GM18498 (cell line): ENCODE data around the gene SYNC.
"Not testable (repeated sequence)": the region's sequence is repeated elsewhere in the genome, so short reads cannot be mapped to it uniquely, and the experiment has no call there.

Source experiments
- ATAC-seq: cut with Tn5 transposase; IDR thresholded peaks from one replicate; pipeline ENCODE4 v1.9.1; 2021; ENCODE audit warnings: mild to moderate bottlenecking, moderate library complexity; ENCODE audit not compliant: unreplicated experiment

The SYNC gene

DNA sequence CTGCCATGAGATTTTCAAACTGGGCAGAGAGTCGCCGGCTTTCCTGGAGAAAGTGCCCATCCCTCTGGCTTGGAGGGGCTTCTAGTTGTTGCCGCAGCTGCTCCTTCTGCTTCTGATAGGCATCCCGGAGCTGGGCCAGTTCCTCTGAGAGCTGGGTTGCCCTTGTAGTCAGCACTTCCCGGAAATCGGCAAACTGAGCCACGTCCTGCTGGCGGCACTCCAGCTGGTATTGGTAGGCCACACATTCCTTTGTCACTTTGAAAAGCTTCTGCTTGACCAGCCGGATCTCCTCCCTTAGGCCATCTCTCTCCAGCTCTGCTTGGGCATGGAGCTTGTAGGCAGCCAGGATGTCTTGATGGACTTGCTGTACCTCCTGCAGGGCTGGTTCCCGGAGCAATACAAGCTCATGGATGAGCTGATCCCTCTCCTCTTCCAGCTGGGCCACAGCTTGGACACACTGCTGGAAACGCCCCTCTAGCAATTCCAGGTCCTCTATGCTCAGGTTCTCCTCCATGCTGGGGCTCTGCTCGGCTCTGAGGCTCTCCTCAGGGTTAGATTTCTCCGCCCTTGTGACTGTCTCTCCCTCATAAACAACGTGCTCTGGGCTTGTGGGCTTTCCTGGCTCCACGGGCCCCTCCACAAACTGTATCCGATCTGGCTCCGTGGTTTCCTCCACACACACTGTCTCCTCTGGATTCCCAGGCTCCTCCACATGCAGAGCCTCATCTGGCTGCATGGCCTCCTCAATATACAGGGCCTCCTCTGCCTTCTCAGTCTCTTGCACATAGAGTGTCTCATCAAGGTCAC, 7.3 kb downstream of the SYNC start:
- ATAC-seq = no peak

DNA sequence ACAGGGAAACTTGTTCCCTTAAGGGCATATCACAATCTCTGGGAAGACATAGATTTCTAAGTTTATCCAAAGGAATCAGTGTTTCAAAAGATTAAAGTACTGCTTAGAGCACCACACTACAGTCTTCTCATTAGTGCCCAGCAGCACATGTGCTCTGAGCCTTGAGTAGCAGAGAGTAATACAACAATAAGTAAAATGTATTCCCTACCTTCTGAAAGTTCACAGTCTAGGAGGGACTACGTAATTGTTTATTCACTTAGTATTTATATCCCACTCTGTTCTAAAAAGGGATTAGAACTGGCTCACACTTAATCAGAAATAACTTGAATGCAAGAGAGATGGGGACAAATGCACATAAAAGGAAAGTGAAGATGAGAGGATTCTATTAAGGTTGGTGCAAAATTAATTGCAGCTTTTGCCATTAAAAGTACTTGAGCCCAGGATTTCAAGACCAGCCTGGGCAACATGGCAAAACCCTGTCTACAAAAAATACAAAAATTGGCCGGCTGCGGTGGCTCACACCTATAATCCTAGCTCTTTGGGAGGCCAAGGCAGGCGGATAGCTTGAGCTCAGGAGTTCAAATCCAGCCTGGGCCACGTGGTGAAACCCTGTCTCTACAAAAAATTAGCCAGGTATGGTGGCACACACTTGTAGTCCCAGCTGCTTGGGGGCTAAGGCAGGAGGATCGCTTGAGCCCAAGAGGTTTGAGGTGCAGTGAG, 9.0 kb downstream of the SYNC start:
- no peak for ATAC-seq

GRCh38 chr1:32686387-32686786, 16.2 kb downstream of the SYNC start:
- no peak for ATAC-seq

GRCh38 chr1:32685498-32685897, 17.1 kb downstream of the SYNC start:
- no peak for ATAC-seq

DNA sequence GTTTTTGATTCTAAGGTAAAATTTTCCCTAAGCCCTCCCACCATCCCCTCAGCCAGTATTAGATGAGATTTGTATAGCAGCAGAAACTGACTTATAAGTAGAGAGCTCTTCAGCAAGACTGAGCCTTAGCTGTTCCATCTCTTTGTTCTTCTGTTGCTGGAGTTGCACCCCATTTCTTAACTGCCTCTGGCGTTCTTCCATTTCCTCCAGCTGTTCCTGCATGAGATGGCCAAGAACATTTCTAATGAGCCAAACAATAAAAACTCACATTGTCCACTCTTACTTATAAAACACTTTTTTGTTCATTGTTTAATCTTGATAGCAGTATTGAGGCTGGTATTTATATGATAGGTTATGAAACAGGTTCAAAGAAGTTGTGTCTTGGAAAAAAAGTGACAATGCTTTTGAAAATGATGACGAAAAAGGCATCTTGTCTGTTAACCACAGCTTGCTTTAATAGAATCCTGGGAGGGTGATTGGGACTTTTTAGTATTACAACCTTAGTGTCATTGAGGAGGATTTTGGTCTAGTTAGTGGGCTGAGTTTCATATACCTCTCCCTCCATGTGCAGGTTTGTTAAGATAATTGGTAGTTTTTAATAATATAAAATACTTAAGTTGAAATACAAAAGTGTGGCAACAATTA, 18.3 kb downstream of the SYNC start:
- no peak for ATAC-seq

DNA sequence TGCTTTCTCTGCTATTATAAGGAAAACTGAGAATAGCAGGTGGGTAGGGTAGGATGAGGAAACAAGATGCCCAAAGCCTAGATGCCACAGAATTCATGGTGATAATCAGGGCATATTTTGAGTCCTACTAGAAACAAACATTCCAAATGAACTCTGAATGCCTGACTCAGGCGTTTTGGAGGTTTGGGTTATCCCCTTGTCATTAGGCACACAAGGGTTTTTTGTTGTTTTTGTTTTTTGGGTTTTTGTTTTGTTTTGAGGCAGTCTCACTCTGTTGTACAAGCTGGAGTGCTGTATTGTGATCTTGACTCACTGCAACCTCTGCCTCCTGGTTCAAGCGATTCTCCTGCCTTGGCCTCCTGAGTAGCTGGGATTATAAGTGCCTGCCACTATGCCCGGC, 19.2 kb downstream of the SYNC start:
- ATAC-seq = no peak

DNA sequence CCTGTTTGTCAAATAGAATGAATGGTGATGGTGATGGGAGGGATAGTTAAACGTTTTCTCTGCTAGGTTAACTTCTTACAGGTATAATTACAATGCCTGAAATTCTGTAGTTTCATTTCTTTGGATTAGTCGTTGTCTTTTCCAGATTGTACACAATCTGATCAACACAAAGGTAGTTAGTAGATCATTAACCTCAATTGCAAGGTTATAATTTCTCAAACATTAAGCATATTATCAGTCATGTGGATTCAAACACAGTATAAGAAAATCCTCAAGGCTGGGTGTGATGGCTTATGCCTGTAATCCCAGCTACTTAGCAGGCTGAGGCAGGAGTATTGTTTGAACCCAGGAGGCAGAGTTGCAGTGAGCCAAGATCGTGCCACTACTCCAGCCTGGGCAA, 20.6 kb downstream of the SYNC start:
- no peak for ATAC-seq

DNA sequence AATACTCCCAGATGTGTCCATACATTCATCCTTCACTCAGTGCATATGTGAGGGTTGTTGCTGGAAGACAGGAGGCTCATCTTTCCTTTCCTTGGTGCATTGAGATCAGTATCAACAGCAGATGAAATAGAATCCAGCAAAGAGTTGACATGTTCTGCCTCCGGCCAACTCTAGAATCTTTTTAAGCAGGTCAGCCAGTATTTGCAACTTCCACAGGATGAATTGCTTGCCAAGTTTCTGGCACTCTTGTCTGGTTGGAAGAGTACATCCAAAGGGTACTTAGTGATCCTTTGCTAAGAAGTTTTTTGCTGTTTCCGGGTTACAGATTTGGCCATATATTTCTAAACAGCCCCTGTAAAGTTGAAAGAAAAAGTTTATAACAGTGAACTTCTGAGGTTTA, 21.1 kb downstream of the SYNC start:
- no peak for ATAC-seq

DNA sequence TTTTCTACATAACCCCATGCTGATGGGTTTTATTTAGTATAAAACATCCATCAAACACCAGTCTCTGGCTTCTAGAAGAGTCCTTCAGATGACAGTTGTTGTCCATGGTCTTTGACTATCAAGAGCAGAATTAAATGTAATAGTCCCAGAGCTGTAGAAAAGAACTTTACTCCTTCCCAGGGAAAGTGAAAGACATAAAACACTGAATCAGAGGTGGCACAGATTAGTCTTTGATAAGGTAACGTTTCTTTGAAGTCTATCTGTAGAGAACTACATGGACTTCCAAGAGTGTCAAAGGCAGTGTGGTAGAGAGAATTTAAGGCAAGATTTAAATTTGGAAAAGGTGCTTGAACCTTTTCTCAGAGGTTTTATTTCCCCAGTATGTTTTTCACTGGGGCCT, 21.9 kb downstream of the SYNC start:
- ATAC-seq = no peak

- ATAC-seq = not testable (repeated sequence)
Measured at GRCh38 chr1:32679993-32680392, 22.6 kb downstream of the SYNC start.

DNA sequence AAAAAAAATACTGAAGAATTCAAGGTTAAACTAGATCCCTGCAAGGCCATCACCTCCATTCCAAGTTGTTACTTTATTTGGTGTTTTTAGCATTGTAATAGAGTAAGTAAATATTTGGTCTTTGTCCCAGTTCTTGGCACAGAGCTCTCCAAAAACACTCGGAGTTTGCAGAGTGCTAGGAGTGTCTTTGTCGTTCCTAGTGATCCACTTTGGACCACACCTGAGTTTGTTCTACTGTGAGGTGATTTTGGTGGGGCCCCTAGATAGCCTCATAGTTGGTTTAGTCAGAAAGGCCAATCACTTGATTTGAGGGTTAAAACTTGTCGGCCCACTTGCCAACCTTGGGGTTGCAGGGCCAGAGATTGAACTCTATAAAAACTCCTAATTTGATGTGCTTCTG, 25.6 kb downstream of the SYNC start:
- no peak for ATAC-seq

- ATAC-seq = not testable (repeated sequence)
Measured at GRCh38 chr1:32668716-32669115, 33.9 kb downstream of the SYNC start.

GRCh38 chr1:32666901-32667566, 35.5 kb downstream of the SYNC start:
- ATAC-seq = no peak

DNA sequence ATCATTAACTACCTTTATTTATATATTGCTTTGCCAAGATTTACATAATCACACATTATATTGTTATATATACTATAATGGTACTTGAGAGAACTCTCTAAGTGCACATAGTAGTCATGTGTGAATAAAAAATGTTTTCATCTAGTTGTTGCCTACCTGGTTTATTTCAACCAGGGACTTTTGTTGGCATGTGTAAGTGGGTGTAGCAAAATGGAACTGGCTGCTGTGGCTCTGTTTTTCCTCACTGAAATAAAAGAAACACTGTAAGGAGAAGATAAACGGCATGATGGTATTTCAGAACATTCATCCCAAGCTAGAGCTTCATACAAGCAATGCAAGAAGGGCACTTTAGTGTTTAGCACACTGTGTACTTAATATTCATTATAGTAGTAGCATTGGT, 36.7 kb downstream of the SYNC start:
- no peak for ATAC-seq

DNA sequence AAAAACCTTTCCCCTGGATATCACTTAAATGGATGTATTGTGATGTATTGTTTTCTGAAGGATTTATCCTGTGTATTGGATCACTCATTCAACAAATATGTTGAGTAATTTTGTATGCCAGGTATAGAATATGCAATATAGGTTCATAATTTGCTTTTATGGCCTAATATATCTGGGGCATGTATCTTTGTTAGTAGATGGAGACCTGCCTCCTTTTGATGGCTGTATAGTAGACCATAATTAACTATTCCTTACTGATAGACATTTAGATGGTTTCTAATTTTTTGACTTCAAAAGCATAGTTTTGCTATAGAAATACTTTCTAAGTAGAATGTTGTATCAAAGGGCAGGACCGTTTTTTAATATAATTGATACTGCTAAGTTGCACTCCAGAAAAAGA, 43.0 kb downstream of the SYNC start:
- ATAC-seq = no peak

DNA sequence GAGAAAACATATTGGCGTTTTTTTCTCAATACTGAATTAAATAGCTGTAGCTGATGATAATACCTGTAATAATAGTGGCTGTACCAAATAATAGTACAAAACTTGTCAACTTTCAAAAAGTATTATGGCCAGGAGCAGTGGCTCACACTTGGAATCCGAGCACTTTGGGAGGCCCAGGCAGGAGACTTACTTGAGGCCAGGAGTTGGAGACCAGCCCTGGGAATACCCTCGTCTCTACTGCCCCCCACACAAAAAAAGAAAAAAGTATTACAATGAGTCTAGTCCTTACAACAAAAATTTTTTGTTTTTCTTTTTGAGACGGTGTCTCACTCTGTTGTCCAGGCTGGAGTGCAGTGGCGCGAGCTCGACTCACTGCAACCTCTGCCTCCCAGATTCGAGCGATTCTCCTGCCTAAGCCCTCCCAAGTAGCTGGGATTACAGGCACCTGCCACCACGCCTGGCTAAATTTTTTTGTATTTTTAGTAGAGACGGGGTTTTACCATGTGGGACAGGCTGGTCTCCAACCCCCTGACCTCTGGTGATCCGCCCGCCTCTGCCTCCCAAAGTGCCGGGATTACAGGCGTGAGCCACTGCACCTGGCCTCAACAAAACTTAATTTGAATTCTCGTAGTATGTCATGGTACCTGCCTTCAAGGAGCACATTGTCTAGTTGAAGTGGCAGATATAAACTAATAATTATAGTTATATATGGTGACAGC, 50.2 kb downstream of the SYNC start:
- ATAC-seq = no peak

GRCh38 chr1:32651461-32652073, 51.0 kb downstream of the SYNC start:
- no peak for ATAC-seq

DNA sequence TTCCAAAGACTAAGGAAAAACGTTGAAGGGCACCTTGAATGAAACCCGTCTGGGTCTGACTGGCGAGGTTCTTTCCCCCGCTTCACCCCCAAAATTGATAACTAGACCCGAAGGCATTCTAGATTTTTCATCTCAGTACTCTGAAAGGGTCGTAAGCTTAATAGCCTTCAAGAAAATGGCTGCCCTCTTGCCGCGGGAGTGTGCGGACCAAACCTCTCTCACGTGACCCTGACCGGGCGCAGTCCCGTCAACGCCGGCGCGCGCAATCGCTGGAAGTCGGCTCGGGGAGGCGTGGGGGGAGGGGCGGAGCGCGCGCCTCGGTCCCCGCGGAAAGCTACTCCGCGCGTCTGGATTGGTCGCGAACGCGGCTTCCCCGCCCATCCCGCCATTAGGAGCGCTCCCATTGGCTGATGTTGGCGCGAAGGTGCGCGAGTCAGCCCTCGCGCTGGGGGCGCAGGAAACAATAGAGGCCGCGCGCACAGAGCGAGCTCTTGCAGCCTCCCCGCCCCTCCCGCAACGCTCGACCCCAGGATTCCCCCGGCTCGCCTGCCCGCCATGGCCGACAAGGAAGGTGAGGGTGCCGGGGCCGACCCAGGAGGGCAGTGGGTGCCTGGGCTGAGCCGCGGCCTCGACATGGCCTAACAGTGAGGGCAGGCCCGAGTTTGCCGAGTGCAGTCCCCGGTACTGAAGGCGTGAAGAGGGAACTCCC, 51.7 kb downstream of the SYNC start, which contains the start of gene RBBP4:
RBBP4 (plus strand) TSS at position 457 of the 709 bp plus-strand sequence; CDS start at position 556, 99 bp downstream.
- ATAC-seq = peak; percentile 82

DNA sequence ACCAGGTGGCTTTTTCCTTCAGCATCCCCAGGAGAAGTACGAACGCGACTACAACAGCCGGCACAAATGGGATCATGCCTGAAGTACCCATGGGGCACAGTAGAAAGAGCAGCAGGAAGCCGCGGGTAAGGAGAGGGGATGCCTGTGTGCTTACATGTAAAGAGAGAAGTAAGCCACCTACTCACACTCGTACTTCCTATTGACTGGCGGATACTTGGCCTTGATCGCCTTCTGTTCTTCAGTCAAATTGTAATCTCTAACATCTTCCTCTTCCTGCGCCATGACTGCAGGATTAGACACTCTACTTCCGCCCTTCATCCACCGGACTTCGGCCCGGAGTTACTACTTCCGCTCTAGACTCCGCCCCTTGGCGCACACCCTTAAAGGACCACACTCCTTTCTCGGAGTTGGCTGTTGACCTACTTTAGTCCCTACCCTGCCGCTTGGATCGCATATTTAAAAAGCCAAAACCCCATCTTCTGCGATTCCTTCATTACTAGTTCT, 52.3 kb downstream of the SYNC start, which contains the start of gene ZBTB8OS:
ZBTB8OS (minus strand) TSS at position 303 of the 504 bp plus-strand sequence; CDS start at position 282, 21 bp downstream.
- ATAC-seq = peak; percentile 67
